Prostate gland (tissue), 2 donors: ENCODE data around the gene CYP3A4. TPM values are rescaled to one million over a fixed set of nuclear protein-coding genes. Genes with fewer than 3 reads are reported as not detected.

ENCODE experiments used
- DNase-seq: peaks from one replicate; pipeline ENCODE4 v3.0.0-alpha.2; 2019; ENCODE audit warnings: low spot score
- H3K27ac ChIP-seq, 2 donors: fragments of 200-600 bp; sonication (generic); 2 replicates each; pipeline ENCODE4 v1.5.1; 2017 to 2019
- H3K27me3 ChIP-seq: fragments of 200-600 bp; sonication (generic); replicated peaks from 2 replicates; pipeline ENCODE4 v1.5.1; 2019; ENCODE audit not compliant: insufficient read depth
- H3K36me3 ChIP-seq, 2 donors: fragments of 200-600 bp; sonication (generic); 1 replicate in 1 of 2; 2 replicates in 1 of 2; pipeline versions ENCODE4 v1.5.1 to v1.8.1; 2017 to 2019
- H3K4me1 ChIP-seq: fragments of 200-600 bp; sonication (generic); replicated peaks from 2 replicates; pipeline ENCODE4 v1.5.1; 2019
- H3K4me3 ChIP-seq, 2 donors: fragments of 200-600 bp; sonication (generic); 2 replicates each; pipeline ENCODE4 v1.5.1; 2017 to 2019
- H3K9me3 ChIP-seq: fragments of 200-600 bp; sonication (generic); 2 replicates; pipeline ENCODE4 v1.5.1; 2017
- CTCF ChIP-seq, 4 experiments: fragments of 200-600 bp in 2 of 4; fragments of 450-650 bp in 2 of 4; sonication (generic) in 2 of 4; IDR thresholded peaks; 1 replicate in 3 of 4; 2 replicates in 1 of 4; pipeline ENCODE4 v1.5.1; 2016 to 2019; ENCODE audit warnings: antibody characterized with exemption in 4 of 4, mild to moderate bottlenecking in 2 of 4, moderate library complexity in 2 of 4
- POLR2A ChIP-seq: fragments of 450-650 bp; IDR thresholded peaks from one replicate; pipeline ENCODE4 v1.6.1; 2016; ENCODE audit warnings: antibody characterized with exemption, mild to moderate bottlenecking
- POLR2AphosphoS5 ChIP-seq: sonication (generic); formaldehyde crosslinking; IDR thresholded peaks from one replicate; pipeline ENCODE4 v1.6.1; 2017; ENCODE audit warnings: antibody characterized with exemption
- WGBS: methylation state at CpG from one replicate; pipeline ENCODE4 v1.1.5; 2018; 5-methylcytosine and 5-hydroxymethylcytosine counted together
- intact Hi-C: fragments of 100-400 bp; cut with DNase I; formaldehyde crosslinking; loops from one replicate; pipeline ENCODE4 v1.14.2; 2022
- total RNA-seq, 2 donors: library from RNA; depleted of rRNA; stranded (reverse); fragments of >200 nt; gene quantifications; one replicate each; pipeline ENCODE4 v1.1.0, GENCODE V29; 2016

Gene CYP3A4
- total RNA-seq, 2 donors from 2014 or later = not detected

- intact Hi-C loops = loop anchor here (10.0 kb wide), 1 partner anchor 62 kb away; no protein-coding TSS in a partner anchor
- Histone ChIP-seq H3K9me3 (no peaks in the 10 kb centered on the region), H3K27me3 (no peaks in the 10 kb centered on the region), H3K27ac (peak overlapping the region; percentile 38 to 62), H3K36me3 (no peaks in the 10 kb centered on the region), H3K4me1 (peaks cover 6% of the 10 kb centered on the region), H3K4me3 (no peak overlapping the region)
- WGBS = 26% methylated on average over 2 of the region's 2 CpGs
- DNase-seq = peak; percentile 89
- TF ChIP-seq POLR2AphosphoS5 (peak; percentile 96), CTCF (IDR thresholded peaks at IDR 0.05) (no peak), POLR2A (no peak)
Measured at GRCh38 chr7:99827040-99827778, 43.2 kb upstream of the CYP3A4 start.

GRCh38 chr7:99825873-99826272, 41.9 kb upstream of the CYP3A4 start:
- H3K27ac ChIP-seq = peak overlapping the region; percentile 35 to 58
- H3K4me3 ChIP-seq = no peak overlapping the region
- no peaks in the 10 kb centered on the region for H3K27me3 ChIP-seq
- H3K9me3 ChIP-seq = no peaks in the 10 kb centered on the region
- DNase-seq = no peak
- TF ChIP-seq POLR2A = no peak
- no peak for TF ChIP-seq CTCF (IDR thresholded peaks at IDR 0.05)
- no peak for TF ChIP-seq POLR2AphosphoS5
- H3K36me3 ChIP-seq = no peaks in the 10 kb centered on the region
- H3K4me1 ChIP-seq = peaks cover 6% of the 10 kb centered on the region
- intact Hi-C loops = loop anchor here (10.0 kb wide), 1 partner anchor 61 kb away; no protein-coding TSS in a partner anchor

- WGBS = 83% methylated on average over 1 of the region's 1 CpG
Measured at GRCh38 chr7:99825452-99825851, 41.5 kb upstream of the CYP3A4 start.

GRCh38 chr7:99824091-99824490, 40.1 kb upstream of the CYP3A4 start:
- H3K4me1 ChIP-seq = peaks cover 6% of the 10 kb centered on the region
- DNase-seq = no peak
- intact Hi-C loops = loop anchor here (10.0 kb wide), 1 partner anchor 59 kb away; no protein-coding TSS in a partner anchor
- WGBS = 83% methylated on average over 3 of the region's 3 CpGs
- H3K4me3 ChIP-seq = no peak overlapping the region
- TF ChIP-seq POLR2A (no peak), POLR2AphosphoS5 (no peak), CTCF (IDR thresholded peaks at IDR 0.05) (no peak)
- H3K27ac ChIP-seq = no peak overlapping the region
- H3K27me3 ChIP-seq = no peaks in the 10 kb centered on the region
- H3K9me3 ChIP-seq = no peaks in the 10 kb centered on the region
- H3K36me3 ChIP-seq = no peaks in the 10 kb centered on the region

More at GRCh38 chr7:99825452-99825851, 41.5 kb upstream of the CYP3A4 start:
- peak overlapping the region in 1 of 2 donors; percentile 58 for H3K27ac ChIP-seq
- no peaks in the 10 kb centered on the region for H3K9me3 ChIP-seq
- intact Hi-C loops = loop anchor here (10.0 kb wide), 1 partner anchor 61 kb away; no protein-coding TSS in a partner anchor
- H3K4me1 ChIP-seq = peaks cover 6% of the 10 kb centered on the region
- TF ChIP-seq POLR2A (no peak), POLR2AphosphoS5 (peak; percentile 9)
- H3K36me3 ChIP-seq = no peaks in the 10 kb centered on the region
- H3K4me3 ChIP-seq = no peak overlapping the region
- H3K27me3 ChIP-seq = no peaks in the 10 kb centered on the region
- DNase-seq = no peak

GRCh38 chr7:99822731-99823718, 39.0 kb upstream of the CYP3A4 start:
- no peak overlapping the region for H3K27ac ChIP-seq
- TF ChIP-seq CTCF (IDR thresholded peaks at IDR 0.05) (no peak), POLR2A (no peak), POLR2AphosphoS5 (no peak)
- H3K9me3 ChIP-seq = no peaks in the 10 kb centered on the region
- DNase-seq = no peak
- no peaks in the 10 kb centered on the region for H3K27me3 ChIP-seq
- intact Hi-C loops = loop anchor here (10.0 kb wide), 1 partner anchor 58 kb away; no protein-coding TSS in a partner anchor
- H3K4me3 ChIP-seq = no peak overlapping the region
- peaks cover 6% of the 10 kb centered on the region for H3K4me1 ChIP-seq
- 75% methylated on average over 4 of the region's 4 CpGs for WGBS
- H3K36me3 ChIP-seq = no peaks in the 10 kb centered on the region
